CD4-positive, alpha-beta T cell (primary cell): ENCODE results near the gene FAM219A. TPM values are rescaled to one million over a fixed set of nuclear protein-coding genes. Genes with fewer than 3 reads are reported as not detected.

Experiments used
- ATAC-seq: fragments of 200-7000 bp; cut with Tn5 transposase; one replicate; pipeline ENCODE4 v1.10.0; 2022; ENCODE audit warnings: mild to moderate bottlenecking; ENCODE audit not compliant: poor library complexity
- CTCF ChIA-PET: fragments of 350-600 bp; sonication (Branson Sonifier 250); formaldehyde crosslinking; loops from one replicate; lab custom pipeline; 2021; ENCODE audit warnings: antibody characterized with exemption, inconsistent platforms; lab: Charles Lee
- POLR2A ChIA-PET: fragments of 350-600 bp; sonication (Branson Sonifier 250); formaldehyde crosslinking; loops from one replicate; lab custom pipeline; 2021; ENCODE audit warnings: antibody characterized with exemption, inconsistent platforms; lab: Charles Lee
- DNase-seq, 14 experiments: peaks; one replicate each; pipeline ENCODE4 v3.0.0-alpha.2; 2013 to 2020; ENCODE audit warnings: mixed read lengths in 2 of 14
- H3K27ac ChIP-seq, 2 donors: one replicate each; pipeline versions ENCODE4 v1.5.1 to v1.7.0; 2013; ENCODE audit warnings: low read length in 2 of 2, low read depth in 1 of 2, mild to moderate bottlenecking in 1 of 2
- H3K27me3 ChIP-seq, 2 experiments: 1 replicate in 1 of 2; 2 replicates in 1 of 2; pipeline versions ENCODE4 v1.6.1 to v1.7.0; 2013; ENCODE audit warnings: low read length in 2 of 2, control low read depth in 1 of 2, mild to moderate bottlenecking in 1 of 2, moderate library complexity in 1 of 2; ENCODE audit not compliant: insufficient read depth in 2 of 2, control insufficient read depth in 1 of 2
- H3K36me3 ChIP-seq: one replicate; pipeline ENCODE4 v1.6.1; 2013; ENCODE audit warnings: low read length, control low read depth; ENCODE audit not compliant: insufficient read depth
- H3K4me1 ChIP-seq: one replicate; pipeline ENCODE4 v1.6.1; 2013; ENCODE audit warnings: low read length, control low read depth; ENCODE audit not compliant: insufficient read depth
- H3K4me3 ChIP-seq: one replicate; pipeline ENCODE4 v1.5.1; 2013; ENCODE audit warnings: mild to moderate bottlenecking, low read length, moderate library complexity
- H3K9me3 ChIP-seq, 2 experiments: 1 replicate in 1 of 2; 2 replicates in 1 of 2; pipeline versions ENCODE4 v1.6.1 to v1.7.0; 2013; ENCODE audit warnings: low read length in 2 of 2, mild to moderate bottlenecking in 2 of 2, control low read depth in 1 of 2, moderate library complexity in 1 of 2; ENCODE audit not compliant: control insufficient read depth in 1 of 2, insufficient read depth in 1 of 2
- H3K27ac Mint-ChIP-seq: one replicate; pipeline ENCODE4 v1.8.0; 2020; ENCODE audit warnings: mixed read lengths
- H3K27me3 Mint-ChIP-seq: one replicate; pipeline ENCODE4 v1.8.0; 2021; ENCODE audit warnings: mixed read lengths
- H3K36me3 Mint-ChIP-seq: one replicate; pipeline ENCODE4 v1.8.0; 2021; ENCODE audit warnings: low read depth, mixed read lengths
- H3K4me1 Mint-ChIP-seq: one replicate; pipeline ENCODE4 v1.8.0; 2021; ENCODE audit warnings: low read depth, mixed read lengths
- H3K4me3 Mint-ChIP-seq: one replicate; pipeline ENCODE4 v1.8.0; 2020; ENCODE audit warnings: mild to moderate bottlenecking, mixed read lengths
- H3K9me3 Mint-ChIP-seq: one replicate; pipeline ENCODE4 v1.8.0; 2020; ENCODE audit warnings: mixed read lengths
- intact Hi-C, 2 experiments: fragments of 100-400 bp; cut with DNase I in 1 of 2; cut with micrococcal nuclease in 1 of 2; formaldehyde crosslinking; loops; one replicate each; pipeline versions ENCODE4 v1.15.1 to v1.9.0; 2023 to 2025; cut with DNase I, micrococcal nuclease
- total RNA-seq, 174 experiments: library from RNA in 2 of 174; stranded (reverse) in 2 of 174; gene quantifications; one replicate each; pipeline ENCODE4 v1.2.3 and lab custom pipeline; 2021 to 2026
- TF ChIP-seq, protein P1 (sequence below): fragments of 200-600 bp; IDR thresholded peaks from one replicate; pipeline ENCODE4 v1.8.0; 2022; ENCODE audit warnings: antibody characterized with exemption, mild to moderate bottlenecking

Gene FAM219A
- total RNA-seq, 2 experiments from 2014 or later = 7.7 to 8.5 TPM

DNA sequence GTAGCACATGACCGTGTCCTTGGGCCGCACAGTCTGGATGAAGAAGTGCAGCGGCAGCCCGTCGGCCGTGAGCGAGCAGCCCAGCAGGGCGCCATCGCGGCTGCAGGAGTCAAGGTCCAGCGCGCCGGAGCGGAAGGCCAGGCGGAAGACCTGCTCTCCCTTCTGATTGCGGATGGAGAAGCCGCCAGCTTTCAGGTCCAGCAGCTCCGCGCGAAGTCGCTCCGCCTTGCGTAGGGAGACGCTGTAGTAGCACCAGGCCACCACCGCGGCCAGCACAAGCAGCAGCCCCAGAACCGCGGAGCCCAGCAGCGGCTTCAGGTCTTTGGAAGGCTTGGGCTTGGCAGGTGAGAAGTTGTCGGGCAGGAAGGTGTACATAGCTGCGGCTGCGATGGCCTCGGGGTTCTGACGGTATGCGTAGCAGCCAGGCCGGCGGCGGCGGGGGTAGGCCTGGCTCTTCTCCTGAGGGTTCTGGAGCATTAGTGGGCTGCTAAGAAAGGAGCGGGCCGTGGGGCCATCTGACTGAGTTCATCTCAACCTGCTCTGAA, 85.8 kb downstream of the FAM219A start:
- Mint-ChIP-seq H3K9me3 (no peaks in the 10 kb centered on the region), H3K36me3 (peaks cover 8% of the 10 kb centered on the region), H3K4me3 (no peak overlapping the region), H3K4me1 (peaks cover 20% of the 10 kb centered on the region), H3K27ac (no peak overlapping the region), H3K27me3 (no peaks in the 10 kb centered on the region)
- ChIA-PET CTCF (no interaction called here), POLR2A (no interaction called here)
- Histone ChIP-seq H3K27me3 (no peaks in the 10 kb centered on the region), H3K27ac (no peak overlapping the region), H3K4me3 (no peak overlapping the region), H3K9me3 (peaks cover 0 to 24% of the 10 kb centered on the region in 2 experiments), H3K4me1 (peaks cover 18% of the 10 kb centered on the region), H3K36me3 (peaks cover 2% of the 10 kb centered on the region)
- no peak for ATAC-seq
- intact Hi-C loops = loop anchor here in 1 of 2 experiments (10.0 kb wide), 2 partner anchors 198 to 358 kb away; partner anchors contain the start of gene UBAP1
- TF ChIP-seq, protein P1, sequence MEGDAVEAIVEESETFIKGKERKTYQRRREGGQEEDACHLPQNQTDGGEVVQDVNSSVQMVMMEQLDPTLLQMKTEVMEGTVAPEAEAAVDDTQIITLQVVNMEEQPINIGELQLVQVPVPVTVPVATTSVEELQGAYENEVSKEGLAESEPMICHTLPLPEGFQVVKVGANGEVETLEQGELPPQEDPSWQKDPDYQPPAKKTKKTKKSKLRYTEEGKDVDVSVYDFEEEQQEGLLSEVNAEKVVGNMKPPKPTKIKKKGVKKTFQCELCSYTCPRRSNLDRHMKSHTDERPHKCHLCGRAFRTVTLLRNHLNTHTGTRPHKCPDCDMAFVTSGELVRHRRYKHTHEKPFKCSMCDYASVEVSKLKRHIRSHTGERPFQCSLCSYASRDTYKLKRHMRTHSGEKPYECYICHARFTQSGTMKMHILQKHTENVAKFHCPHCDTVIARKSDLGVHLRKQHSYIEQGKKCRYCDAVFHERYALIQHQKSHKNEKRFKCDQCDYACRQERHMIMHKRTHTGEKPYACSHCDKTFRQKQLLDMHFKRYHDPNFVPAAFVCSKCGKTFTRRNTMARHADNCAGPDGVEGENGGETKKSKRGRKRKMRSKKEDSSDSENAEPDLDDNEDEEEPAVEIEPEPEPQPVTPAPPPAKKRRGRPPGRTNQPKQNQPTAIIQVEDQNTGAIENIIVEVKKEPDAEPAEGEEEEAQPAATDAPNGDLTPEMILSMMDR = no peak
- no peak for DNase-seq

DNA sequence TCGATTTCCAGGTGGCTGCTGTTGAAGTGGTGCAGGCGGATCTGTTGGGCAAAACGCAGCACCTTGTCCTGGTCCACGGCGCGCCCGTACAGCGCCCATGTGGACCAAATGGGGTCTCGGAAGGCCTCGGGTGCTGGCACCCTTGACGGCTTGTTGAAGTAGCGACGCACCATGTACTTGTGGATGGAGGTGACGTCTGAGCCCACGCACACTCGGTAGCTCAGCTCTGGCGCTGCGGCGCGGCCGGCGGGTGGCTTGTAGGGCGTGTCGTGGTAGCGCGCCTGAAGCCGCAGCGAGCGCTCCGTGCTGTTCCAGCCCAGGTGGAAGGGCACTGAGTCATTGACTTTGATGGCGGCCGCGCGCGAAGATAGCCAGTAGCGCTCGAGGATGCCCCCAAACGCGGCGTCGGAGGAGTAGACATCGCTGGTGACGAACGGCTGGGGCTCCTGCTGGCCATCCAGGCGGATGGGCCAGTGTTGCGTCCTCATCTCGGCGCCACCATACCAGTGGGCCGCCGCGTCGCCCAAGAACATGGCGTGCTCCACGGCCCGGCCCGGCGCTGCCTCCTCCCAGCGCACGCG, 86.4 kb downstream of the FAM219A start:
- Histone ChIP-seq H3K27me3 (no peaks in the 10 kb centered on the region), H3K9me3 (peaks cover 0 to 24% of the 10 kb centered on the region in 2 experiments), H3K36me3 (peaks cover 2% of the 10 kb centered on the region), H3K4me1 (peaks cover 12% of the 10 kb centered on the region), H3K27ac (no peak overlapping the region), H3K4me3 (no peak overlapping the region)
- Mint-ChIP-seq H3K4me3 (no peak overlapping the region), H3K36me3 (peaks cover 12% of the 10 kb centered on the region), H3K27me3 (no peaks in the 10 kb centered on the region), H3K4me1 (peaks cover 17% of the 10 kb centered on the region), H3K27ac (no peak overlapping the region), H3K9me3 (no peaks in the 10 kb centered on the region)
- ChIA-PET POLR2A (no interaction called here), CTCF (no interaction called here)
- no peak for DNase-seq
- intact Hi-C loops = loop anchor here in 1 of 2 experiments (10.0 kb wide), 2 partner anchors 197 to 357 kb away; partner anchors contain the start of gene UBAP1
- TF ChIP-seq, protein P1 = no peak
- no peak for ATAC-seq

DNA sequence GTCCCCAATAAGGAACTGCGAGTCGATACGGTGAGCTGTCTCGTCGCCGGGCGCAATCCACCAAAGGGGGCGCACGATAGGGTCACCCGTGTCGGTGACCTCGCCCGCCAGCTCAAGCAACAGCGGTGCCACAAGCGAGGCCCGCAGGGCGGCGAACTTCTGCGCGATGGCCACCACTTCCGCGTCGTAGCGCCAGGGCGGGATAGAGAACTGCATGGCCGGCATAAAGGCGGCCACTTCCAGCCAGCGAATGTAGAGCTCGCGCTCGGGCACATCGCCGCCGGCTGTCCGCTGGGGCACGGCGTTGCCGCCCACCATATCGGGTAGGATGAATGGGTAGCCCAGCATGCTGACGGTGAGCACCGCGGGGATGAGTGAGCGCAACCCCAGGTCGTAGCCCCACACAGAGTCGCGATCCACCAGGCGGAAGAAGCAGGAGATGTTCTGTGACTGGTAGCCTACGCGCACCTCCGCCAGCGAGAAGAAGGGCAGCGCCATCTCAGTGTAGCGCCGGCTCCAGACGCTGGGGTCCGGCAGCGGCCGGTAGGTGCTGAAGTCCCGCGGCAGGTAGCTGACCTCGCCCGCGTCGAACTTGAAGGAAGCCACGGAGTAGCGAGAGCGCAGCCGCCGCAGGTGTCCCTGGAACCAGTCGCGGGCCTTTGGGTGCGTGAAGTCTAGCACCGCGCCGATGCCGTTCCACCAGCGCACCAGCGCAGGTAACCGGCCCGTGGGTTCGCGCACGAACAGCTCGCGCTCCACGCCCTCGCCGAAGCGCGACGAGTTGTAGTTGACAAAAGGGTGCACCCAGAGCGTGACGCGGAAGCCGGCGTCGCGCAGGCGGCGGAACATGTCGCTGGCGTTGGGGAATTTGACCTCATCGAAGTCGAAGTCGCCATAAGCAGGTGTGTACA, 87.1 kb downstream of the FAM219A start:
- Histone ChIP-seq H3K9me3 (peaks cover 0 to 24% of the 10 kb centered on the region in 2 experiments), H3K36me3 (peaks cover 2% of the 10 kb centered on the region), H3K4me3 (no peak overlapping the region), H3K27me3 (no peaks in the 10 kb centered on the region), H3K27ac (no peak overlapping the region), H3K4me1 (peaks cover 8% of the 10 kb centered on the region)
- H3K36me3 Mint-ChIP-seq = peaks cover 16% of the 10 kb centered on the region
- DNase-seq (peak in 5 of 14 experiments; percentile 17 to 51 (median 33)), ATAC-seq (no peak)
- TF ChIP-seq, protein P1 = no peak
- H3K27ac Mint-ChIP-seq = peak overlapping the region; percentile 42
- ChIA-PET CTCF (interaction anchor here (1.1 kb wide), 1 partner anchor 8 kb away, joined by 3 read pairs; no protein-coding TSS in a partner anchor), POLR2A (interaction anchor here (1.2 kb wide), 1 partner anchor 8 kb away, joined by 5 read pairs; no protein-coding TSS in a partner anchor)
- peak overlapping the region; percentile 72 for H3K4me3 Mint-ChIP-seq
- intact Hi-C loops = loop anchor here in 1 of 2 experiments (10.0 kb wide), 2 partner anchors 196 to 356 kb away; partner anchors contain the start of gene UBAP1
- no peaks in the 10 kb centered on the region for H3K9me3 Mint-ChIP-seq
- peaks cover 11% of the 10 kb centered on the region for H3K4me1 Mint-ChIP-seq
- H3K27me3 Mint-ChIP-seq = no peaks in the 10 kb centered on the region
